Neuron (in vitro differentiated cells): ENCODE results near the gene DPT.
"Not testable (repeated sequence)": the region's sequence is repeated elsewhere in the genome, so short reads cannot be mapped to it uniquely, and the experiment has no call there.

Experiments
- H2AFZ ChIP-seq: one replicate; pipeline ENCODE4 v1.6.1; 2013; ENCODE audit warnings: low read depth, mild to moderate bottlenecking, inconsistent platforms, low read length, moderate library complexity
- H3K27me3 ChIP-seq: one replicate; pipeline ENCODE4 v1.6.1; 2013; ENCODE audit warnings: low read length; ENCODE audit not compliant: insufficient read depth
- H3K36me3 ChIP-seq: one replicate; pipeline ENCODE4 v1.6.1; 2013; ENCODE audit warnings: low read length; ENCODE audit not compliant: insufficient read depth
- H3K4me1 ChIP-seq: one replicate; pipeline ENCODE4 v1.6.1; 2013; ENCODE audit warnings: low read length; ENCODE audit not compliant: insufficient read depth
- H3K4me3 ChIP-seq: 2 replicates; pipeline ENCODE4 v1.5.1; 2013; ENCODE audit warnings: mild to moderate bottlenecking, low read length, moderate library complexity
- H3K9me3 ChIP-seq: one replicate; pipeline ENCODE4 v1.6.1; 2013; ENCODE audit warnings: low read length

Gene DPT

GRCh38 chr1:168728473-168729404, at the start of gene DPT:
Gene DPT, minus strand, starts transcription at chr1:168729206. Its CDS starts 32 bp downstream, at chr1:168729174.
- Histone ChIP-seq H2AFZ (no peak within 1 kb of the TSS), H3K36me3 (no peaks in the 10 kb centered on the region), H3K9me3 (no peaks in the 10 kb centered on the region), H3K4me1 (no peaks in the 10 kb centered on the region), H3K4me3 (no peak within 1 kb of the TSS), H3K27me3 (no peaks in the 10 kb centered on the region)

- Histone ChIP-seq H3K36me3 (no peaks in the 10 kb centered on the region), H2AFZ (no peak overlapping the region), H3K4me3 (no peak overlapping the region), H3K27me3 (no peaks in the 10 kb centered on the region), H3K4me1 (no peaks in the 10 kb centered on the region), H3K9me3 (no peaks in the 10 kb centered on the region)
Observed at GRCh38 chr1:168775366-168775765, 46.4 kb upstream of the DPT start.

- H3K27me3 ChIP-seq: no peaks in the 10 kb centered on the region
- no peaks in the 10 kb centered on the region for H3K4me1 ChIP-seq
- no peak overlapping the region for H2AFZ ChIP-seq
- no peaks in the 10 kb centered on the region for H3K9me3 ChIP-seq
- no peaks in the 10 kb centered on the region for H3K36me3 ChIP-seq
- H3K4me3 ChIP-seq: no peak overlapping the region
Observed at GRCh38 chr1:168774241-168774640, 45.2 kb upstream of the DPT start.

GRCh38 chr1:168772428-168773060, 43.5 kb upstream of the DPT start:
- Histone ChIP-seq H2AFZ (no peak overlapping the region), H3K9me3 (no peaks in the 10 kb centered on the region), H3K4me3 (no peak overlapping the region), H3K4me1 (no peaks in the 10 kb centered on the region), H3K27me3 (no peaks in the 10 kb centered on the region), H3K36me3 (no peaks in the 10 kb centered on the region)

- Histone ChIP-seq H3K27me3 (no peaks in the 10 kb centered on the region), H3K4me3 (no peak overlapping the region), H3K36me3 (no peaks in the 10 kb centered on the region), H3K9me3 (no peaks in the 10 kb centered on the region), H2AFZ (no peak overlapping the region), H3K4me1 (no peaks in the 10 kb centered on the region)
Observed at GRCh38 chr1:168771104-168771630, 42.2 kb upstream of the DPT start.

GRCh38 chr1:168769893-168770292, 40.9 kb upstream of the DPT start:
- not testable (repeated sequence) for H3K4me3 ChIP-seq, H3K9me3 ChIP-seq, H2AFZ ChIP-seq, H3K27me3 ChIP-seq, H3K4me1 ChIP-seq, H3K36me3 ChIP-seq

- no peaks in the 10 kb centered on the region for H3K4me1 ChIP-seq
- H2AFZ ChIP-seq: no peak overlapping the region
- H3K4me3 ChIP-seq: no peak overlapping the region
- no peaks in the 10 kb centered on the region for H3K36me3 ChIP-seq
- H3K9me3 ChIP-seq: no peaks in the 10 kb centered on the region
- H3K27me3 ChIP-seq: no peaks in the 10 kb centered on the region
Observed at GRCh38 chr1:168767894-168768584, 39.0 kb upstream of the DPT start.

GRCh38 chr1:168766568-168766967, 37.6 kb upstream of the DPT start:
- Histone ChIP-seq H2AFZ (no peak overlapping the region), H3K27me3 (no peaks in the 10 kb centered on the region), H3K4me1 (no peaks in the 10 kb centered on the region), H3K4me3 (no peak overlapping the region), H3K9me3 (no peaks in the 10 kb centered on the region), H3K36me3 (no peaks in the 10 kb centered on the region)

- no peaks in the 10 kb centered on the region for H3K36me3 ChIP-seq
- no peaks in the 10 kb centered on the region for H3K27me3 ChIP-seq
- no peak overlapping the region for H2AFZ ChIP-seq
- H3K9me3 ChIP-seq: no peaks in the 10 kb centered on the region
- H3K4me3 ChIP-seq: no peak overlapping the region
- no peaks in the 10 kb centered on the region for H3K4me1 ChIP-seq
Observed at GRCh38 chr1:168763031-168763430, 34.0 kb upstream of the DPT start.

- Histone ChIP-seq H3K9me3 (no peaks in the 10 kb centered on the region), H3K27me3 (no peaks in the 10 kb centered on the region), H2AFZ (no peak overlapping the region), H3K4me3 (no peak overlapping the region), H3K36me3 (no peaks in the 10 kb centered on the region), H3K4me1 (no peaks in the 10 kb centered on the region)
Observed at GRCh38 chr1:168762473-168762872, 33.5 kb upstream of the DPT start.

GRCh38 chr1:168760781-168761180, 31.8 kb upstream of the DPT start:
- Histone ChIP-seq H3K9me3 (no peaks in the 10 kb centered on the region), H3K4me3 (no peak overlapping the region), H3K4me1 (no peaks in the 10 kb centered on the region), H3K27me3 (no peaks in the 10 kb centered on the region), H3K36me3 (no peaks in the 10 kb centered on the region), H2AFZ (no peak overlapping the region)

- Histone ChIP-seq H3K36me3 (no peaks in the 10 kb centered on the region), H3K4me3 (no peak overlapping the region)
Observed at GRCh38 chr1:168760241-168760640, 31.2 kb upstream of the DPT start.

GRCh38 chr1:168759077-168759476, 30.1 kb upstream of the DPT start:
- Histone ChIP-seq H3K4me3 (no peak overlapping the region), H3K4me1 (no peaks in the 10 kb centered on the region), H3K36me3 (no peaks in the 10 kb centered on the region), H3K9me3 (no peaks in the 10 kb centered on the region), H2AFZ (no peak overlapping the region), H3K27me3 (no peaks in the 10 kb centered on the region)

More at GRCh38 chr1:168760241-168760640, 31.2 kb upstream of the DPT start:
- no peaks in the 10 kb centered on the region for H3K4me1 ChIP-seq
- no peaks in the 10 kb centered on the region for H3K27me3 ChIP-seq
- no peaks in the 10 kb centered on the region for H3K9me3 ChIP-seq
- H2AFZ ChIP-seq: no peak overlapping the region
